GM23338 (cell line): ENCODE measurements around the gene MEMO1. TPM values are rescaled to one million over a fixed set of nuclear protein-coding genes. Genes with fewer than 3 reads are reported as not detected.
"Not testable (repeated sequence)": the region's sequence is repeated elsewhere in the genome, so short reads cannot be mapped to it uniquely, and the experiment has no call there.

Experiments used
- ATAC-seq: fragments of 200-7000 bp; cut with Tn5 transposase; 3 replicates; pipeline ENCODE4 v1.9.1; 2020
- DNase-seq: peaks from one replicate; pipeline ENCODE4 v3.0.0-alpha.2; 2015; ENCODE audit warnings: low spot score
- H2AFZ ChIP-seq: fragments of 200-600 bp; sonication (generic); 2 replicates; pipeline ENCODE4 v1.8.0; 2016; ENCODE audit warnings: antibody characterized with exemption, mild to moderate bottlenecking, moderate library complexity
- H3F3A ChIP-seq: fragments of 200-600 bp; sonication (generic); replicated peaks from 2 replicates; pipeline ENCODE4 v1.8.0; 2017; ENCODE audit warnings: antibody characterized with exemption, mixed run types, low read depth
- H3K27ac ChIP-seq: fragments of 200-600 bp; sonication (generic); 2 replicates; pipeline ENCODE4 v1.6.1; 2016; ENCODE audit warnings: low read depth
- H3K27me3 ChIP-seq: fragments of 200-600 bp; sonication (generic); 2 replicates; pipeline ENCODE4 v1.8.0; 2016; ENCODE audit warnings: mild to moderate bottlenecking, mixed run types, moderate library complexity; ENCODE audit not compliant: insufficient read depth
- H3K36me3 ChIP-seq: fragments of 200-600 bp; sonication (generic); 2 replicates; pipeline ENCODE4 v1.8.0; 2016; ENCODE audit warnings: mild to moderate bottlenecking; ENCODE audit not compliant: insufficient read depth
- H3K4me1 ChIP-seq: fragments of 200-600 bp; sonication (generic); 2 replicates; pipeline ENCODE4 v1.8.0; 2016; ENCODE audit warnings: mild to moderate bottlenecking, moderate library complexity; ENCODE audit not compliant: insufficient read depth
- H3K4me2 ChIP-seq: fragments of 200-600 bp; sonication (generic); 2 replicates; pipeline ENCODE4 v1.7.1; 2017; ENCODE audit warnings: mixed run types
- H3K4me3 ChIP-seq: fragments of 200-600 bp; sonication (generic); 2 replicates; pipeline ENCODE4 v1.6.1; 2016; ENCODE audit warnings: mixed run types
- H3K79me2 ChIP-seq: fragments of 200-600 bp; sonication (generic); replicated peaks from 2 replicates; pipeline ENCODE4 v1.8.0; 2017; ENCODE audit warnings: mild to moderate bottlenecking; ENCODE audit not compliant: insufficient read depth
- H3K9me2 ChIP-seq: fragments of 200-600 bp; sonication (generic); 2 replicates; pipeline ENCODE4 v1.8.0; 2017; ENCODE audit not compliant: insufficient read depth
- H4K20me1 ChIP-seq: fragments of 200-600 bp; sonication (generic); replicated peaks from 2 replicates; pipeline ENCODE4 v1.8.0; 2017; ENCODE audit warnings: mild to moderate bottlenecking; ENCODE audit not compliant: insufficient read depth
- H3K27ac Mint-ChIP-seq: 2 replicates; pipeline ENCODE4 v1.8.0; 2020; ENCODE audit warnings: inconsistent platforms, mild to moderate bottlenecking, moderate library complexity, mixed read lengths
- H3K27me3 Mint-ChIP-seq: 3 replicates; pipeline ENCODE4 v1.8.0; 2022; ENCODE audit warnings: low read depth, mild to moderate bottlenecking, moderate library complexity, mixed read lengths, inconsistent platforms; ENCODE audit not compliant: insufficient read depth, poor library complexity
- H3K36me3 Mint-ChIP-seq: 3 replicates; pipeline ENCODE4 v1.8.0; 2021; ENCODE audit warnings: low read depth, mild to moderate bottlenecking, inconsistent platforms, moderate library complexity, mixed read lengths
- H3K4me1 Mint-ChIP-seq: 3 replicates; pipeline ENCODE4 v1.8.0; 2020; ENCODE audit warnings: mild to moderate bottlenecking, inconsistent platforms, mixed read lengths
- H3K4me3 Mint-ChIP-seq: 3 replicates; pipeline ENCODE4 v1.8.0; 2021; ENCODE audit warnings: moderate library complexity, mild to moderate bottlenecking, inconsistent platforms, mixed read lengths
- H3K9me3 Mint-ChIP-seq: 3 replicates; pipeline ENCODE4 v1.8.0; 2020; ENCODE audit warnings: moderate library complexity, mild to moderate bottlenecking, inconsistent platforms, mixed read lengths
- CREB1 ChIP-seq: fragments of 250-450 bp; sonication (Bioruptor Pico); IDR thresholded peaks from 2 replicates; pipeline ENCODE4 v1.5.0; 2020; ENCODE audit warnings: low read depth, mild to moderate bottlenecking, moderate library complexity
- EZH2 ChIP-seq: fragments of 200-600 bp; sonication (generic); IDR thresholded peaks from one replicate; pipeline ENCODE4 v1.8.0; 2017; ENCODE audit warnings: antibody characterized with exemption, mild to moderate bottlenecking, low read depth; ENCODE audit not compliant: unreplicated experiment
- EZH2phosphoT487 ChIP-seq: fragments of 200-600 bp; sonication (generic); IDR thresholded peaks from one replicate; pipeline ENCODE4 v1.8.1; 2018; ENCODE audit warnings: antibody characterized with exemption; ENCODE audit not compliant: unreplicated experiment
- JUNB ChIP-seq: IDR thresholded peaks from one replicate; pipeline ENCODE4 v1.6.1; 2016; ENCODE audit warnings: antibody characterized with exemption; ENCODE audit not compliant: unreplicated experiment
- REST ChIP-seq: IDR thresholded peaks from one replicate; pipeline ENCODE4 v1.6.1; 2018; ENCODE audit warnings: antibody characterized with exemption; ENCODE audit not compliant: unreplicated experiment
- STAT1 ChIP-seq: IDR thresholded peaks from one replicate; pipeline ENCODE4 v1.6.1; 2016; ENCODE audit warnings: antibody characterized with exemption; ENCODE audit not compliant: unreplicated experiment
- ZNF114 ChIP-seq: fragments of 250-450 bp; sonication (Bioruptor Pico); IDR thresholded peaks from 2 replicates; pipeline ENCODE4 v1.5.0; 2020; ENCODE audit warnings: mild to moderate bottlenecking, moderate library complexity
- polyA plus RNA-seq: library from polyadenylated mRNA; unstranded; fragments of >200 nt; fragmentation: Nextera tagmentation; extraction: Ambion mirVana; gene quantifications from 2 replicates; pipeline ENCODE4 v1.2.1, GENCODE V29; 2016
- total RNA-seq: library from RNA; depleted of rRNA; stranded (reverse); fragments of >200 nt; shearing (Covaris generic); gene quantifications from 2 replicates; pipeline ENCODE4 v1.2.3, GENCODE V29; 2014
- TF ChIP-seq, protein P1 (sequence below): fragments of 250-450 bp; sonication (Bioruptor Pico); IDR thresholded peaks from 2 replicates; pipeline ENCODE4 v1.5.0; 2020; ENCODE audit warnings: mild to moderate bottlenecking, moderate library complexity
- TF ChIP-seq, protein P2 (sequence below): IDR thresholded peaks from 2 replicates; pipeline ENCODE4 v1.6.1; 2016; ENCODE audit warnings: antibody characterized with exemption
- TF ChIP-seq, protein P3 (sequence below), 2 experiments: fragments of 200-600 bp in 1 of 2; sonication (generic) in 1 of 2; conservative IDR thresholded peaks; 2 replicates each; pipeline versions ENCODE4 v1.5.1 to v1.6.1; 2016 to 2017; ENCODE audit warnings: antibody characterized with exemption in 2 of 2, low read depth in 2 of 2, mild to moderate bottlenecking in 2 of 2, moderate library complexity in 1 of 2

The MEMO1 gene
- total and polyA plus RNA-seq, 2 experiments from 2014 or later, result 39.1 to 67.0 TPM

DNA sequence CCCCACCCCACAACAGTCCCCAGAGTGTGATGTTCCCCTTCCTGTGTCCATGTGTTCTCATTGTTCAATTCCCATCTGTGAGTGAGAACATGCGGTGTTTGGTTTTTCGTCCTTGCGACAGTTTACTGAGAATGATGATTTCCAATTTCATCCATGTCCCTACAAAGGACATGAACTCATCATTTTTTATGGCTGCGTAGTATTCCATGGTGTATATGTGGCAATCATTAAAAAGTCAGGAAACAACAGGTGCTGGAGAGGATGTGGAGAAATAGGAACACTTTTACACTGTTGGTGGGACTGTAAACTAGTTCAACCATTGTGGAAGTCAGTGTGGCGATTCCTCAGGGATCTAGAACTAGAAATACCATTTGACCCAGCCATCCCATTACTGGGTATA, 168.7 kb downstream of the MEMO1 start:
- not testable (repeated sequence) for H4K20me1 ChIP-seq, H3K27me3 Mint-ChIP-seq, H3K27me3 ChIP-seq, H3F3A ChIP-seq, H3K9me2 ChIP-seq, H3K36me3 ChIP-seq, H2AFZ ChIP-seq, H3K27ac Mint-ChIP-seq, DNase-seq, H3K4me1 ChIP-seq, H3K9me3 Mint-ChIP-seq, H3K79me2 ChIP-seq, ATAC-seq, H3K27ac ChIP-seq, H3K4me1 Mint-ChIP-seq, H3K4me2 ChIP-seq, H3K4me3 Mint-ChIP-seq, H3K36me3 Mint-ChIP-seq, H3K4me3 ChIP-seq

- Histone ChIP-seq H3K27ac (no peak overlapping the region), H3K4me1 (no peaks in the 10 kb centered on the region), H3K4me2 (no peak overlapping the region), H4K20me1 (no peaks in the 10 kb centered on the region), H2AFZ (no peak overlapping the region), H3F3A (no peaks in the 10 kb centered on the region), H3K4me3 (no peak overlapping the region), H3K27me3 (no peaks in the 10 kb centered on the region), H3K36me3 (no peaks in the 10 kb centered on the region), H3K9me2 (peaks cover 3% of the 10 kb centered on the region; the same call in 1 of the 2 replicates), H3K79me2 (no peaks in the 10 kb centered on the region)
- Mint-ChIP-seq H3K36me3 (no peaks in the 10 kb centered on the region), H3K4me1 (no peaks in the 10 kb centered on the region), H3K27me3 (peaks cover 4% of the 10 kb centered on the region), H3K9me3 (peaks cover 6% of the 10 kb centered on the region; the same call in 1 of the 3 replicates), H3K27ac (no peak overlapping the region), H3K4me3 (no peak overlapping the region)
- DNase-seq, result no peak
- no peak for ATAC-seq
- TF ChIP-seq STAT1 (no peak), EZH2 (no peak), EZH2phosphoT487 (no peak), JUNB (no peak), CREB1 (no peak), ZNF114 (CRISPR knock-in tag) (no peak), REST (no peak)
- TF ChIP-seq, protein P1, sequence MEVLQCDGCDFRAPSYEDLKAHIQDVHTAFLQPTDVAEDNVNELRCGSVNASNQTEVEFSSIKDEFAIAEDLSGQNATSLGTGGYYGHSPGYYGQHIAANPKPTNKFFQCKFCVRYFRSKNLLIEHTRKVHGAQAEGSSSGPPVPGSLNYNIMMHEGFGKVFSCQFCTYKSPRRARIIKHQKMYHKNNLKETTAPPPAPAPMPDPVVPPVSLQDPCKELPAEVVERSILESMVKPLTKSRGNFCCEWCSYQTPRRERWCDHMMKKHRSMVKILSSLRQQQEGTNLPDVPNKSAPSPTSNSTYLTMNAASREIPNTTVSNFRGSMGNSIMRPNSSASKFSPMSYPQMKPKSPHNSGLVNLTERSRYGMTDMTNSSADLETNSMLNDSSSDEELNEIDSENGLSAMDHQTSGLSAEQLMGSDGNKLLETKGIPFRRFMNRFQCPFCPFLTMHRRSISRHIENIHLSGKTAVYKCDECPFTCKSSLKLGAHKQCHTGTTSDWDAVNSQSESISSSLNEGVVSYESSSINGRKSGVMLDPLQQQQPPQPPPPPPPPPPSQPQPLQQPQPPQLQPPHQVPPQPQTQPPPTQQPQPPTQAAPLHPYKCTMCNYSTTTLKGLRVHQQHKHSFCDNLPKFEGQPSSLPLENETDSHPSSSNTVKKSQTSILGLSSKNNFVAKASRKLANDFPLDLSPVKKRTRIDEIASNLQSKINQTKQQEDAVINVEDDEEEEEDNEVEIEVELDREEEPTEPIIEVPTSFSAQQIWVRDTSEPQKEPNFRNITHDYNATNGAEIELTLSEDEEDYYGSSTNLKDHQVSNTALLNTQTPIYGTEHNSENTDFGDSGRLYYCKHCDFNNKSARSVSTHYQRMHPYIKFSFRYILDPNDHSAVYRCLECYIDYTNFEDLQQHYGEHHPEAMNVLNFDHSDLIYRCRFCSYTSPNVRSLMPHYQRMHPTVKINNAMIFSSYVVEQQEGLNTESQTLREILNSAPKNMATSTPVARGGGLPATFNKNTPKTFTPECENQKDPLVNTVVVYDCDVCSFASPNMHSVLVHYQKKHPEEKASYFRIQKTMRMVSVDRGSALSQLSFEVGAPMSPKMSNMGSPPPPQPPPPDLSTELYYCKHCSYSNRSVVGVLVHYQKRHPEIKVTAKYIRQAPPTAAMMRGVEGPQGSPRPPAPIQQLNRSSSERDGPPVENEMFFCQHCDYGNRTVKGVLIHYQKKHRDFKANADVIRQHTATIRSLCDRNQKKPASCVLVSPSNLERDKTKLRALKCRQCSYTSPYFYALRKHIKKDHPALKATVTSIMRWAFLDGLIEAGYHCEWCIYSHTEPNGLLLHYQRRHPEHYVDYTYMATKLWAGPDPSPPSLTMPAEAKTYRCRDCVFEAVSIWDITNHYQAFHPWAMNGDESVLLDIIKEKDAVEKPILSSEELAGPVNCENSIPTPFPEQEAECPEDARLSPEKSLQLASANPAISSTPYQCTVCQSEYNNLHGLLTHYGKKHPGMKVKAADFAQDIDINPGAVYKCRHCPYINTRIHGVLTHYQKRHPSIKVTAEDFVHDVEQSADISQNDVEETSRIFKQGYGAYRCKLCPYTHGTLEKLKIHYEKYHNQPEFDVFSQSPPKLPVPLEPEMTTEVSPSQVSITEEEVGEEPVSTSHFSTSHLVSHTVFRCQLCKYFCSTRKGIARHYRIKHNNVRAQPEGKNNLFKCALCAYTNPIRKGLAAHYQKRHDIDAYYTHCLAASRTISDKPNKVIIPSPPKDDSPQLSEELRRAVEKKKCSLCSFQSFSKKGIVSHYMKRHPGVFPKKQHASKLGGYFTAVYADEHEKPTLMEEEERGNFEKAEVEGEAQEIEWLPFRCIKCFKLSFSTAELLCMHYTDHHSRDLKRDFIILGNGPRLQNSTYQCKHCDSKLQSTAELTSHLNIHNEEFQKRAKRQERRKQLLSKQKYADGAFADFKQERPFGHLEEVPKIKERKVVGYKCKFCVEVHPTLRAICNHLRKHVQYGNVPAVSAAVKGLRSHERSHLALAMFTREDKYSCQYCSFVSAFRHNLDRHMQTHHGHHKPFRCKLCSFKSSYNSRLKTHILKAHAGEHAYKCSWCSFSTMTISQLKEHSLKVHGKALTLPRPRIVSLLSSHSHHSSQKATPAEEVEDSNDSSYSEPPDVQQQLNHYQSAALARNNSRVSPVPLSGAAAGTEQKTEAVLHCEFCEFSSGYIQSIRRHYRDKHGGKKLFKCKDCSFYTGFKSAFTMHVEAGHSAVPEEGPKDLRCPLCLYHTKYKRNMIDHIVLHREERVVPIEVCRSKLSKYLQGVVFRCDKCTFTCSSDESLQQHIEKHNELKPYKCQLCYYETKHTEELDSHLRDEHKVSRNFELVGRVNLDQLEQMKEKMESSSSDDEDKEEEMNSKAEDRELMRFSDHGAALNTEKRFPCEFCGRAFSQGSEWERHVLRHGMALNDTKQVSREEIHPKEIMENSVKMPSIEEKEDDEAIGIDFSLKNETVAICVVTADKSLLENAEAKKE (CRISPR knock-in tag), result no peak
- TF ChIP-seq, protein P2, sequence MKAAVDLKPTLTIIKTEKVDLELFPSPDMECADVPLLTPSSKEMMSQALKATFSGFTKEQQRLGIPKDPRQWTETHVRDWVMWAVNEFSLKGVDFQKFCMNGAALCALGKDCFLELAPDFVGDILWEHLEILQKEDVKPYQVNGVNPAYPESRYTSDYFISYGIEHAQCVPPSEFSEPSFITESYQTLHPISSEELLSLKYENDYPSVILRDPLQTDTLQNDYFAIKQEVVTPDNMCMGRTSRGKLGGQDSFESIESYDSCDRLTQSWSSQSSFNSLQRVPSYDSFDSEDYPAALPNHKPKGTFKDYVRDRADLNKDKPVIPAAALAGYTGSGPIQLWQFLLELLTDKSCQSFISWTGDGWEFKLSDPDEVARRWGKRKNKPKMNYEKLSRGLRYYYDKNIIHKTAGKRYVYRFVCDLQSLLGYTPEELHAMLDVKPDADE, result no peak
- TF ChIP-seq, protein P3, sequence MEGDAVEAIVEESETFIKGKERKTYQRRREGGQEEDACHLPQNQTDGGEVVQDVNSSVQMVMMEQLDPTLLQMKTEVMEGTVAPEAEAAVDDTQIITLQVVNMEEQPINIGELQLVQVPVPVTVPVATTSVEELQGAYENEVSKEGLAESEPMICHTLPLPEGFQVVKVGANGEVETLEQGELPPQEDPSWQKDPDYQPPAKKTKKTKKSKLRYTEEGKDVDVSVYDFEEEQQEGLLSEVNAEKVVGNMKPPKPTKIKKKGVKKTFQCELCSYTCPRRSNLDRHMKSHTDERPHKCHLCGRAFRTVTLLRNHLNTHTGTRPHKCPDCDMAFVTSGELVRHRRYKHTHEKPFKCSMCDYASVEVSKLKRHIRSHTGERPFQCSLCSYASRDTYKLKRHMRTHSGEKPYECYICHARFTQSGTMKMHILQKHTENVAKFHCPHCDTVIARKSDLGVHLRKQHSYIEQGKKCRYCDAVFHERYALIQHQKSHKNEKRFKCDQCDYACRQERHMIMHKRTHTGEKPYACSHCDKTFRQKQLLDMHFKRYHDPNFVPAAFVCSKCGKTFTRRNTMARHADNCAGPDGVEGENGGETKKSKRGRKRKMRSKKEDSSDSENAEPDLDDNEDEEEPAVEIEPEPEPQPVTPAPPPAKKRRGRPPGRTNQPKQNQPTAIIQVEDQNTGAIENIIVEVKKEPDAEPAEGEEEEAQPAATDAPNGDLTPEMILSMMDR (conservative IDR thresholded peaks at IDR 0.05; ENCODE audit: low read depth in 2 of 2), result no peak
These were observed 175.4 kb downstream of the MEMO1 start for GRCh38 chr2:31835450-31835849.
